A673 (cell line): ENCODE data around the gene HNMT. TPM values are rescaled to one million over a fixed set of nuclear protein-coding genes. Genes with fewer than 3 reads are reported as not detected.
A peak's percentile ranks its signal among the peaks of the same experiment; 100 is the strongest.

Experiments used
- BruUV-seq: library from RNA; stranded (reverse); fragments of 400-500 nt; replicated peaks from 2 replicates; lab custom pipeline; 2021; lab: Mats Ljungman, UMichigan
- CTCF ChIA-PET: fragments of 300-600 bp; sonication (Branson Sonifier 250); formaldehyde crosslinking; loops from one replicate; lab custom pipeline; 2022; ENCODE audit warnings: antibody characterized with exemption; lab: Charles Lee
- POLR2A ChIA-PET: fragments of 300-600 bp; sonication (Branson Sonifier 250); formaldehyde crosslinking; loops from one replicate; lab custom pipeline; 2022; ENCODE audit warnings: antibody characterized with exemption; ENCODE audit not compliant: low non-redundant PET; lab: Charles Lee
- DNase-seq: peaks from one replicate; pipeline ENCODE4 v3.0.0-alpha.2; 2015; ENCODE audit warnings: low spot score
- H3K27ac ChIP-seq: fragments of 200-600 bp; sonication (generic); 2 replicates; pipeline ENCODE4 v1.5.1; 2016; ENCODE audit warnings: mixed run types, low read depth, mild to moderate bottlenecking, mixed read lengths, antibody characterized with exemption, low read length; ENCODE audit not compliant: poor library complexity, severe bottlenecking
- H3K27me3 ChIP-seq: fragments of 200-600 bp; sonication (generic); replicated peaks from 2 replicates; pipeline ENCODE4 v1.6.1; 2017; ENCODE audit warnings: mixed run types, low read depth, mild to moderate bottlenecking, mixed read lengths, antibody characterized with exemption, low read length; ENCODE audit not compliant: insufficient read depth, poor library complexity
- H3K36me3 ChIP-seq: fragments of 200-600 bp; sonication (generic); 2 replicates; pipeline ENCODE4 v1.6.1; 2016; ENCODE audit warnings: mixed run types, mild to moderate bottlenecking, mixed read lengths, antibody characterized with exemption, low read length; ENCODE audit not compliant: insufficient read depth, poor library complexity, severe bottlenecking
- H3K4me1 ChIP-seq: fragments of 200-600 bp; sonication (generic); 2 replicates; pipeline ENCODE4 v1.6.1; 2017; ENCODE audit warnings: mixed run types, mild to moderate bottlenecking, mixed read lengths, antibody characterized with exemption, low read length; ENCODE audit not compliant: insufficient read depth, poor library complexity, severe bottlenecking
- H3K4me3 ChIP-seq: fragments of 200-600 bp; sonication (generic); 2 replicates; pipeline ENCODE4 v1.5.1; 2016; ENCODE audit warnings: low read depth, mixed run types, mild to moderate bottlenecking, mixed read lengths, low read length; ENCODE audit not compliant: poor library complexity, severe bottlenecking
- H3K9me3 ChIP-seq: fragments of 200-600 bp; sonication (generic); 2 replicates; pipeline ENCODE4 v1.6.1; 2016; ENCODE audit warnings: mixed run types, low read depth, mild to moderate bottlenecking, mixed read lengths, antibody characterized with exemption, low read length; ENCODE audit not compliant: poor library complexity, severe bottlenecking
- EZH2 ChIP-seq: fragments of 200-600 bp; sonication (generic); IDR thresholded peaks from 2 replicates; pipeline ENCODE4 v1.6.1; 2017; ENCODE audit warnings: borderline replicate concordance, low read depth, mild to moderate bottlenecking, mixed read lengths, antibody characterized with exemption, low read length; ENCODE audit not compliant: poor library complexity, severe bottlenecking
- intact Hi-C: fragments of 100-400 bp; cut with micrococcal nuclease; formaldehyde crosslinking; loops from one replicate; pipeline ENCODE4 v1.10.0; 2022; ENCODE audit not compliant: unreplicated experiment
- total RNA-seq: library from RNA; stranded (reverse); gene quantifications from 2 replicates; pipeline ENCODE4 v1.2.3, GENCODE V29; 2021
- TF ChIP-seq, protein P1 (sequence below): fragments of 300-800, 200-600 bp; sonication (generic); conservative IDR thresholded peaks from 2 replicates; pipeline ENCODE4 v1.5.1; 2017; ENCODE audit warnings: low read depth, mild to moderate bottlenecking, antibody characterized with exemption, low read length, moderate library complexity, mixed read lengths

HNMT gene
- total RNA-seq, 1 experiment from 2014 or later: 0.82 TPM

- no peaks in the 10 kb centered on the region for H3K27me3 ChIP-seq
- CTCF ChIA-PET: no interaction called here
- POLR2A ChIA-PET: no interaction called here
- BruUV-seq: no TSS peak
- H3K9me3 ChIP-seq: no peaks in the 10 kb centered on the region
- intact Hi-C loops: no loop called here
- H3K36me3 ChIP-seq: no peaks in the 10 kb centered on the region
- H3K4me3 ChIP-seq: no peak overlapping the region
- H3K4me1 ChIP-seq: no peaks in the 10 kb centered on the region
- no peak overlapping the region for H3K27ac ChIP-seq
- DNase-seq: peak; percentile 16
- TF ChIP-seq, protein P1, sequence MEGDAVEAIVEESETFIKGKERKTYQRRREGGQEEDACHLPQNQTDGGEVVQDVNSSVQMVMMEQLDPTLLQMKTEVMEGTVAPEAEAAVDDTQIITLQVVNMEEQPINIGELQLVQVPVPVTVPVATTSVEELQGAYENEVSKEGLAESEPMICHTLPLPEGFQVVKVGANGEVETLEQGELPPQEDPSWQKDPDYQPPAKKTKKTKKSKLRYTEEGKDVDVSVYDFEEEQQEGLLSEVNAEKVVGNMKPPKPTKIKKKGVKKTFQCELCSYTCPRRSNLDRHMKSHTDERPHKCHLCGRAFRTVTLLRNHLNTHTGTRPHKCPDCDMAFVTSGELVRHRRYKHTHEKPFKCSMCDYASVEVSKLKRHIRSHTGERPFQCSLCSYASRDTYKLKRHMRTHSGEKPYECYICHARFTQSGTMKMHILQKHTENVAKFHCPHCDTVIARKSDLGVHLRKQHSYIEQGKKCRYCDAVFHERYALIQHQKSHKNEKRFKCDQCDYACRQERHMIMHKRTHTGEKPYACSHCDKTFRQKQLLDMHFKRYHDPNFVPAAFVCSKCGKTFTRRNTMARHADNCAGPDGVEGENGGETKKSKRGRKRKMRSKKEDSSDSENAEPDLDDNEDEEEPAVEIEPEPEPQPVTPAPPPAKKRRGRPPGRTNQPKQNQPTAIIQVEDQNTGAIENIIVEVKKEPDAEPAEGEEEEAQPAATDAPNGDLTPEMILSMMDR: no peak
- no peak for TF ChIP-seq EZH2
Measured at GRCh38 chr2:138023298-138023697, 59.0 kb downstream of the HNMT start.

DNA sequence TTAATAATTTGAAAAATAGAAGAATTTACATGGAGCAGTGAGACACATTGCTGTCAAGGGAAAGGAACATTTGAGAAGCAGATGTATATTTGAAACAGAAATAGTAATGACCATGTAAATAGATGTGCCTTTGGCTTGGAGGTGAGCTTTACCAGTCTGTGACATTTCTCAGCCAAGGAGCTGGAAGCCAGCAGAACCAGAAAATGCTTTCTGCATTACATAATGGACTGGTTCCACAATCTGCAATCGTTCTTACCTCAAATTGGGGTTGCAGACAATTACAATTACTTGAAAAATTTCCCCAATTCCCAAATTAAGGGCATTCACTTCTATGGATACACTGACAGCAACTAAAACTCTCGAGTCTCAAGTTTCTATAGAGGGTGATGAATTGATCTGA lies 59.7 kb downstream of the HNMT start:
- Histone ChIP-seq H3K27ac (no peak overlapping the region), H3K27me3 (no peaks in the 10 kb centered on the region), H3K4me1 (no peaks in the 10 kb centered on the region), H3K9me3 (no peaks in the 10 kb centered on the region), H3K36me3 (no peaks in the 10 kb centered on the region), H3K4me3 (no peak overlapping the region)
- BruUV-seq: no TSS peak
- CTCF ChIA-PET: no interaction called here
- POLR2A ChIA-PET: no interaction called here
- TF ChIP-seq, protein P1: no peak
- no peak for TF ChIP-seq EZH2
- intact Hi-C loops: no loop called here
- no peak for DNase-seq

GRCh38 chr2:138026111-138027020 lies 62.1 kb downstream of the HNMT start:
- no peaks in the 10 kb centered on the region for H3K4me1 ChIP-seq
- H3K36me3 ChIP-seq: no peaks in the 10 kb centered on the region
- no peaks in the 10 kb centered on the region for H3K27me3 ChIP-seq
- intact Hi-C loops: no loop called here
- ChIA-PET POLR2A (interaction anchor here (0.7 kb wide), 1 partner anchor 70 kb away, joined by 3 read pairs; no protein-coding TSS in a partner anchor), CTCF (no interaction called here)
- TF ChIP-seq EZH2: no peak
- TF ChIP-seq, protein P1: no peak
- no peaks in the 10 kb centered on the region for H3K9me3 ChIP-seq
- H3K4me3 ChIP-seq: no peak overlapping the region
- DNase-seq: no peak
- H3K27ac ChIP-seq: no peak overlapping the region
- no TSS peak for BruUV-seq
